ENCODE measurements around the gene H6PD.

H6PD gene

GRCh38 chr1:9222846-9223625, 11.5 kb upstream of the H6PD start:
- no peaks in the 10 kb centered on the region for H3K4me1 ChIP-seq (ENCODE audit: control insufficient read depth, insufficient read depth, low read length)
- H3K9me3 ChIP-seq (ENCODE audit: control insufficient read depth, insufficient read depth, low read depth, low read length), result no peaks in the 10 kb centered on the region
- TF ChIP-seq ZNF513 (tag by site-specific recombination; IDR thresholded peaks at IDR 0.05), result peak; percentile 95; the same call in 1 of the 2 replicates
- peak; percentile 95 for TF ChIP-seq ZNF366 (tag by site-specific recombination; conservative IDR thresholded peaks at IDR 0.05)
- TF ChIP-seq ZNF114 (tag by site-specific recombination; IDR thresholded peaks at IDR 0.05), result 0 out of 2 replicates have a peak, but pooled peaks have one; percentile 45
- TF ChIP-seq ZNF624 (tag by site-specific recombination; IDR thresholded peaks at IDR 0.05), result no peak
- no peaks in the 10 kb centered on the region for H3K36me3 ChIP-seq (ENCODE audit: control insufficient read depth in 2 of 2, insufficient read depth in 1 of 2, low read length in 2 of 2)
- H3K27ac ChIP-seq (ENCODE audit: extremely low read depth, low read depth, low read length), result no peak overlapping the region
- POLR2A ChIA-PET, result no interaction called here
- CTCF ChIA-PET, result no interaction called here
- no peak overlapping the region for H3K4me3 ChIP-seq (ENCODE audit: low read depth, low read length)

DNA sequence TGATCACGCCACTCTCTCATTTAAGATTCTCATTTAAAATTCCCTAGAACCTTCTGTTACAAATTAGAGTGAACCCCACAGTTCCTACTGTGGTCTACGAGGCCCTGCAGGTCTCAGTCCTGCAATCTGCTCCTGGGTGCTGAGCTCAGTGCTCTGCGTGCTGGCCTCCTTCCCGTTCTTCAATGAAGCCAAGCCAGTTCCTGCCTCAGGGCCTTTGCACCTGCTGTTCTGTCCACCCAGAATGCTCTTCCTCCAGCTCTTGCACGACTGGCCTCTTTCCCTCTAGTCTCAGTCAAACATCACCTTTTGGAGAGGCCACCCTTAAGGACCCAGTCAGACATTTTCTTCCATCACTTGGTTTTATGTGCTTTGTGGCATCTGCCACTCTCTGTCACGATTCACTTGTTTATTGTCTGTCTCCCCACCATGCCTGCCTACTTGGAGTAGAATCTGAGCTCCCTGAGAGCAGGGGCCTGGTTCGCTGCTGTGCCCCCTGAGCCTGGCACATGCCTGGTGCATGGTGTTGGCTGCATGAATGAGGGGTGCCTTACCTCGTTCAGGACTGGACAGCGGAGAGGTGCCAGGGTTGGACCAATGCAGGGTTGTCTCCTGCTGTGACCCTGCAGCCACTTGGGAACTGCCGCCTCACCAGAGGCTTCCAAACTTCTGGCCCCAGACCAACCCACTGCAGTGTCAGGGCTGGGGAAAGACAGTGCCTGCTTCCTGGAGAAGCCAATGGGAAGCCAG, 9.7 kb upstream of the H6PD start:
- Histone ChIP-seq H3K9me3 (ENCODE audit: control insufficient read depth, insufficient read depth, low read depth, low read length) (no peaks in the 10 kb centered on the region), H3K4me3 (ENCODE audit: low read depth, low read length) (no peak overlapping the region), H3K27ac (ENCODE audit: extremely low read depth, low read depth, low read length) (no peak overlapping the region), H3K36me3 (ENCODE audit: control insufficient read depth in 2 of 2, insufficient read depth in 1 of 2, low read length in 2 of 2) (no peaks in the 10 kb centered on the region), H3K4me1 (ENCODE audit: control insufficient read depth, insufficient read depth, low read length) (no peaks in the 10 kb centered on the region)
- CTCF ChIA-PET, result interaction anchor here (0.6 to 0.8 kb wide), 2 partner anchors 9 to 220 kb away, joined by 3 read pairs; no protein-coding TSS in a partner anchor
- POLR2A ChIA-PET, result no interaction called here
- TF ChIP-seq KLF10 (tag by site-specific recombination; IDR thresholded peaks at IDR 0.05) (no peak), PRDM1 (tag by site-specific recombination; IDR thresholded peaks at IDR 0.05) (no peak), ZNF23 (tag by site-specific recombination; IDR thresholded peaks at IDR 0.05; ENCODE audit: borderline replicate concordance) (no peak), ZNF623 (tag by site-specific recombination; IDR thresholded peaks at IDR 0.05) (peak; percentile 88), ZNF792 (tag by site-specific recombination; IDR thresholded peaks at IDR 0.05) (no peak), BCL11B (tag by site-specific recombination; IDR thresholded peaks at IDR 0.05; ENCODE audit: low read depth) (no peak), ZFP3 (tag by site-specific recombination; IDR thresholded peaks at IDR 0.05; ENCODE audit: low read depth) (no peak), ZNF48 (tag by site-specific recombination; IDR thresholded peaks at IDR 0.05) (no peak), CTCF (tag by site-specific recombination; IDR thresholded peaks at IDR 0.05) (no peak), HOXD13 (CRISPR knock-in tag; IDR thresholded peaks at IDR 0.05; ENCODE audit: borderline replicate concordance) (no peak)
- TF ChIP-seq, protein P1, sequence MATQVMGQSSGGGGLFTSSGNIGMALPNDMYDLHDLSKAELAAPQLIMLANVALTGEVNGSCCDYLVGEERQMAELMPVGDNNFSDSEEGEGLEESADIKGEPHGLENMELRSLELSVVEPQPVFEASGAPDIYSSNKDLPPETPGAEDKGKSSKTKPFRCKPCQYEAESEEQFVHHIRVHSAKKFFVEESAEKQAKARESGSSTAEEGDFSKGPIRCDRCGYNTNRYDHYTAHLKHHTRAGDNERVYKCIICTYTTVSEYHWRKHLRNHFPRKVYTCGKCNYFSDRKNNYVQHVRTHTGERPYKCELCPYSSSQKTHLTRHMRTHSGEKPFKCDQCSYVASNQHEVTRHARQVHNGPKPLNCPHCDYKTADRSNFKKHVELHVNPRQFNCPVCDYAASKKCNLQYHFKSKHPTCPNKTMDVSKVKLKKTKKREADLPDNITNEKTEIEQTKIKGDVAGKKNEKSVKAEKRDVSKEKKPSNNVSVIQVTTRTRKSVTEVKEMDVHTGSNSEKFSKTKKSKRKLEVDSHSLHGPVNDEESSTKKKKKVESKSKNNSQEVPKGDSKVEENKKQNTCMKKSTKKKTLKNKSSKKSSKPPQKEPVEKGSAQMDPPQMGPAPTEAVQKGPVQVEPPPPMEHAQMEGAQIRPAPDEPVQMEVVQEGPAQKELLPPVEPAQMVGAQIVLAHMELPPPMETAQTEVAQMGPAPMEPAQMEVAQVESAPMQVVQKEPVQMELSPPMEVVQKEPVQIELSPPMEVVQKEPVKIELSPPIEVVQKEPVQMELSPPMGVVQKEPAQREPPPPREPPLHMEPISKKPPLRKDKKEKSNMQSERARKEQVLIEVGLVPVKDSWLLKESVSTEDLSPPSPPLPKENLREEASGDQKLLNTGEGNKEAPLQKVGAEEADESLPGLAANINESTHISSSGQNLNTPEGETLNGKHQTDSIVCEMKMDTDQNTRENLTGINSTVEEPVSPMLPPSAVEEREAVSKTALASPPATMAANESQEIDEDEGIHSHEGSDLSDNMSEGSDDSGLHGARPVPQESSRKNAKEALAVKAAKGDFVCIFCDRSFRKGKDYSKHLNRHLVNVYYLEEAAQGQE (tag by site-specific recombination; IDR thresholded peaks at IDR 0.05), result peak; percentile 53; the same call in 1 of the 2 replicates
